Measurements from ENCODE around the gene PRTFDC1. TPM values are rescaled to one million over a fixed set of nuclear protein-coding genes. Genes with fewer than 3 reads are reported as not detected.

The PRTFDC1 gene
- total RNA-seq, result 6.8 and 8.2 TPM in 2 replicates

GRCh38 chr10:24952143-24952706, at the start of gene PRTFDC1:
Gene PRTFDC1 (minus strand): TSS chr10:24952606. CDS start chr10:24952575, 31 bp downstream.

Other genes with a start within 250 kb of the PRTFDC1 start
- 91.6 and 100 TPM in 2 replicates for gene ARHGAP21, start 228.7 kb downstream of the PRTFDC1 start, total RNA-seq
- under 0.01 TPM in 2 replicates for gene ENKUR, start 63.6 kb upstream of the PRTFDC1 start, total RNA-seq
- 4.6 and 9.0 TPM in 2 replicates for gene THNSL1, start 64.0 kb upstream of the PRTFDC1 start, total RNA-seq
- gene GPR158, start 222.4 kb upstream of the PRTFDC1 start, total RNA-seq, result under 0.01 TPM in 1 of 2 replicates, not detected in the other

All from tracheal epithelial cell (primary cell).